Measurements from ENCODE around the gene NOP14.
"Not testable (repeated sequence)": the region's sequence is repeated elsewhere in the genome, so short reads cannot be mapped to it uniquely, and the experiment has no call there.

Gene NOP14

DNA sequence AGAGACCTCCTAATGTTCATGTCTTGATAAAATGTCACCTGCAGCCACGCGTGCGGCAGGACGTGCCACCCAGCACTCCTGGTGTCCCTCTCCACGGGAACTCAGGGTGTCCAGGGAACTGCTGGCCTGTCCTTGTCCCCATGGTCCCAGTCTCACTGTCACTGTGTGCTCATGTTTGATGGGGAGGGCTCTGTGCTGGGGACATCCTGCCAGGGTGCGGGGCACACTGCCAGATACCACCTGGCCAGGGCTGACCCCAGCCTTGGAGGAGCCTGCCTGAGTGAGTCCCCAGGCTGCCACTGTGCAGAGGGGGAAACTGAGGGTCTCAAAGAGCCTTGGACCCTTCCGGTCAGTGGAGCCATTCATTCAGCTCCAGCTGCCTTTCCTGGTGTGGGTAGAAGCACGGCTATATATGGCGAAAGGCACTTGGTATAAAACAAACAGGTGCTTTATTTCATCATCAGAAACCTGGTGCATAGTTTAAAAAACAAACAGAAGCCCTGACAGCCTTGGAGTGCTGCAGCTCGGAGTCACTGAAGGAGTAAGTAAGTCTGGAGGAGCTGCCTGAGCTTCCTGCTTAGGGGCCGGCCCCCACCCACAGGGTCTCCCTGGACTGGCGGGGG is 33.0 kb downstream of the NOP14 start:
- DNase-seq = no peak

DNA sequence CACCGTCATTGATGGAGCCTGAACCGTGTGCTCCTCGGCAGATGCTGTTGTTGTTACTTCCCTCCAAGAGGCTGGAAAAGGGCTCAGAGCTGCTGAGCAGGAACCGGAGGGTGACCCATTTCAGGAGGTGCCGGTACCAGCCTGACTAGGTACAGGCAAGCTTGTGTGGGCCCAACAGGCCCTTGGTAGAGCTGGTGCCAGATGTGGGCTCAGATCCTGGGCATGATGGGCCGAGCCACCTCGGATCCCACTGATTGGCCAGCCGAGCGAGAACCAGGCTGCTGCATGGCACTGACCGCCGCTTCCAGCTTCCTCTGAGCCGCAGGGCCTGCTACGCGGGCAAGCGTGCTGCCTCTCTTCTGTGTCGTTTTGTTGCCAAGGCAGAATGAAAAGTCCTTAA is 33.7 kb downstream of the NOP14 start:
- no peak for DNase-seq

DNA sequence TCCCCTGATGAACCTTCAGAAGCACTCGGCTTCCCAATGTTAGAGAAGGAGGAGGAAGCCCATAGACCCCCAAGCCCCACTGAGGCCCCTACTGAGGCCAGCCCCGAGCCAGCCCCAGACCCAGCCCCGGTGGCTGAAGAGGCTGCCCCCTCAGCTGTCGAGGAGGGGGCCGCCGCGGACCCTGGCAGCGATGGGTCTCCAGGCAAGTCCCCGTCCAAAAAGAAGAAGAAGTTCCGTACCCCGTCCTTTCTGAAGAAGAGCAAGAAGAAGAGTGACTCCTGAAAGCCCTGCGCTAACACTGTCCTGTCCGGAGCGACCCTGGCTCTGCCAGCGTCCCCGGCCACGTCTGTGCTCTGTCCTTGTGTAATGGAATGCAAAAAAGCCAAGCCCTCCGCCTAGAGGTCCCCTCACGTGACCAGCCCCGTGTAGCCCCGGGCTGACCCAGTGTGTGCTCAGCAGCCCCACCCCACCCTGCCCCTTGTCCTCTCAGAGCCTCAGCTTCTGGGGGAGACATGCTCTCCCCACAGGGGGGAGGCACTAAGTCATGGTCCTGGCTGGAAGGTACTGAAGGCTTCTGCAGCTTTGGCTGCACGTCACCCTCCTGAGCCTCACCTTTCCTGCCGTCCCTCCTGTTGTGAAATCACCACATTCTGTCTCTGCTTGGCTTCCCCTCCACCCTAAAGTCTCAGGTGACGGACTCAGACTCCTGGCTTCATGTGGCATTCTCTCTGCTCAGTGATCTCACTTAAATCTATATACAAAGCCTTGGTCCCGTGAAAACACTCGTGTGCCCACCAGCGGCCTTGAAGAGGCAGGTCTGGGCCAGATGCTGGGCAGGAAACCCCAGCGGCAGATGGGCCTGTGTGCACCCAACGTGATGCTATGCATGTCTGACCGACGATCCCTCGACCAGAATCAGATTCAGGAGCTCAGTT is 34.7 kb downstream of the NOP14 start:
- no peak for DNase-seq

- no peak for DNase-seq
Observed at GRCh38 chr4:2927696-2928075, 35.5 kb downstream of the NOP14 start.

- DNase-seq = no peak
Observed at GRCh38 chr4:2927016-2927695, 36.0 kb downstream of the NOP14 start.

DNA sequence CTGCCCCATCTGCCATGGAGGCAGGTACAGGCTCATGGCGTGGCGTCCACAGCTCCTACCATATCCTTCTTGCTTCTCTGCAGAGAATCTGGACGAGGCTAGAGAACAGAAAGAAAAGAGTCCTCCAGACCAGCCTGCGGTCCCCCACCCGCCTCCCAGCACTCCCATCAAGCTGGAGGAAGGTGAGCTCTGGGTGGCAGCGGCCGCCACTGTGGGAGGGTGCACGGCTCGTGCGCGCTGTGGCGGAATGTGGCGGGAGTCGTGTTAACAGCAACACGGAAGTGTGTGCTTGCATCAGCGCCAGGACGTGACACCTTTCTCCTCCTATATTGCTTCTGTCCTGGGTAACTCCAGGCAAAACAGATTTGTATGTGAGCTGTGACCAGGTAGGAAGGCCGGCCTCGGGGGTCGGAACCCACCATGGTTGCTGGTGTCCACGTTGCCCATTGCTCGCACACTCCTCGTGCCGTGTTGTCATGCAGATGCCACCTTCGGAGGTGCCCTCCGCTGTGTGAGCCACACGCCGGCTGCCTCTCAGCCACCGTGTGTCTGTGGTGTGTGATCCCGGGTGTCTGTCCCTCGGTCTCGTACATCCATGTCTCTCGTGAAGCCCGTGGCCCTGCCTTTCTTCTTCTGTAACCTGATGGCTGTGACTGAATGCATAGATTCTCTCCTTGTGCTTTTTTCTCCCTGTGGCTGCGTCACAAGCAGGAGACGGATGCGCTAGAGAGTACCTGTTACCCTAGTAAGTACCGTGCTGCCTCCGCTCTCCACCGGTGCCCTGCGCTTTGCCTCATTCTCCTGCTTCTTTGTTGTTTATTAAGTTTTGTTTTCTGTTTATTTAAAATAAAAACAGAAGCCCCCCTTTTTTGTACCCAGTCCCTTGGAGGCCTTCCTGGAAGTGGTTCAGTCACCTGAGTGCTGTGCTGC is 37.0 kb downstream of the NOP14 start:
- DNase-seq = no peak

GRCh38 chr4:2925496-2925895 is 37.7 kb downstream of the NOP14 start:
- DNase-seq = no peak

DNA sequence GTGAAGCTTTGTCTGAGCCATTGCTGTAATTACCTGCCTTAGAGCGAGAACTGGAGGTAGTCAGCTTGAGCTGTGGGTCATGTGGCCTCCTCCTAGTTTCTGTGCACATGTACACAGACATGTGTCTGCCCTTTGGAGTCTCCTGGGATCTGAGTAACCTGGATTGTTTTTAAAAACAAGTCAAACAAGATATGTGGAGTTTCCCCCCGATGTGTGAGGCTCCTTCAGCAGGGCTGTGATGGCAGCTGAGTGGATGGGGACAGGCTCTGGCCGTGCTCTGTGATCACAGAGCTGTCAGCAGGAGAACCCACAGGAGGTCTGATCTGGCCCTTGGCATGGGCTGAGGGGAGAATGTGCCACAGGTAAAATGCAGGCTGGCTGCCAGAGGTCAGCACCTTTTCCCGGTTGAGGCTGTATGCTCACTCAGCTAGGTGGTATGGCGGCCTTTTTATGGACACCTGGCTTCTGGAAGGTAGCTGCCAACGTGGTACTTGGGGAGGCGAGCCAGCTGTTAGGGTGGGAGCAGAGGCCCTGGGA is 38.4 kb downstream of the NOP14 start:
- no peak for DNase-seq

DNA sequence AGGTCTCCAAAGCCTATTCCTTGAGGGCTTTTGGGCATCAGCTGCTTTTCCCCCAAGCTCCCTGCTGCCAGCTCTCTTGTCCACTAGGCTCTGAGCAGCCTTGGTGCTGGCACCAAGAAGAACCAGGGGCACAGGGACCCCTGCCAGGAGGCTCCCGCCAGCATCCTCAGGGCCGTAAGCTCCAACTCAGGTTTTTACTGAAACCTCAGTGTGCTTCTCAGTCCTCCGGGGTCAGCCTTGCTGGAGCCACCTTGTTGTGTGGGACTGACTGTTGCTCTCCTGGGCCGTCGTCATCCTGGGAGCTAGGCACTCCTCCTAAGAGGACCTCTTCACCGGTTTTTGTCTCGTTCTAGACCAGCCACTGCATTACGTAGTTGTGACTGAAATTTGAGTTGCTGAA is 38.9 kb downstream of the NOP14 start:
- no peak for DNase-seq

GRCh38 chr4:2923668-2924173 is 39.5 kb downstream of the NOP14 start:
- no peak for DNase-seq

- DNase-seq = no peak
Observed at GRCh38 chr4:2923141-2923551, 40.1 kb downstream of the NOP14 start.

DNA sequence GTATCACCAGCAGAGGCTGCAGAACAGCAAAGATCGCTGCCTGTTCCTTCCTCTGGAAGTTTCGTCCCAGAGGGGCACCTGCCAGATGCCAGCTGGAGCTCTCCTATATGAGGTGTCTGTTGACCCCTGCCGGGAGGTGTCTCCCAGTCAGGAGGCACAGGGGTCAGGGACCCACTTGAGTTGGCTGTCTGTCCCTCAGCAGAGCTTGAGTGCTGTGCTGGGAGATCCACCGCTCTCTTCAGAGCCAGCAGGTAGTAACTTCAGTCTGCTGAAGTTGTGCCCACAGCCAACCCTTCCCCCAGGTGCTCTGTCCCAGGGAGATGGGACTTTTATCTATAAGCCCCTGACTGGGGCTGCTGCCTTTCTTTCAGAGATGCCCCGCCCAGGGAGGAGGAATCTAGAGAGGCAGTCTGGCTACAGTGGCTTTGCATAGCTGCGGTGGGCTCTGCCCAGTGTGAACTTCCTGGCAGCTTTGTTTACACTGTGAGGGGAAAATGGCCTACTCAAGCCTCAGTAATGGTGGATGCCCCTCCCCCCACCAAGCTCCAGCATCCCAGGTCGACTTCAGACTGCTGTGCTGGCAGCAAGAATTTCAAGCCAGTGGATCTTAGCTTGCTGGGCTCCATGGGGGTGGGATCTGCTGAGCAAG is 40.6 kb downstream of the NOP14 start:
- not testable (repeated sequence) for DNase-seq

DNA sequence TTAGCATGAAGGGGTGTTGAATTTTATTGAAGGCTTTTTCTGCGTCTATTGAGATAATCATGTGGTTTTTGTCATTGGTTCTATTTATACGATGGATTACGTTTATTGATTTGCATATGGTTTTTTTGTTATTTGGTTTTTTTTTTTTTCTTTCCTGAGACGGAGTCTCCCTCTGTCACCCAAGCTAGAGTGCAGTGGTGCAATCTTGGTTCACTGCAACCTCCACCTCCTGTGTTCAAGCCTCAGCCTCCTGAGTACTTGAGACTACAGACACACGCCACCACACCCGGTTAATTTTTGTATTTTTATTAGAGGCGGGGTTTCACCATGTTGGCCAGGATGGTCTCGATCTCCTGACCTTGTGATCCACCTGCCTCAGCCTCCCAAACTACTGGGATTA is 44.5 kb downstream of the NOP14 start:
- DNase-seq = not testable (repeated sequence)

- not testable (repeated sequence) for DNase-seq
Observed at GRCh38 chr4:2918300-2918699, 44.9 kb downstream of the NOP14 start.

DNA sequence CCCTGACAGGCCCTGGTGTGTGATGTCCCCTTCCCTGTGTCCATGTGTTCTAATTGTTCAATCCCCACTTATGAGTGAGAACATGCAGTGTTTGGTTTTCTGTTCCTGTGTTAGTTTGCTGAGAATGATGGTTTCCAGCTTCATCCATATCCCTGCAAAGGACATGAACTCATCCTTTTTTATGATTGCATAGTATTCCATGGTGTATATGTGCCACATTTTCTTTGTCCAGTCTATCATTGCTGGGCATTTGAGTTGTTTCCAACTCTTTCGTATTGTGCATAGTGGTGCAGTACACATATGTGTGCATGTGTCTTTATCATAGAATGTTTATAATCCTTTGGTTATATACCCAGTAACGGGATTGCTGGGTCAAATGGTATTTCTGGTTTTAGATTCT is 46.5 kb downstream of the NOP14 start:
- not testable (repeated sequence) for DNase-seq

DNA sequence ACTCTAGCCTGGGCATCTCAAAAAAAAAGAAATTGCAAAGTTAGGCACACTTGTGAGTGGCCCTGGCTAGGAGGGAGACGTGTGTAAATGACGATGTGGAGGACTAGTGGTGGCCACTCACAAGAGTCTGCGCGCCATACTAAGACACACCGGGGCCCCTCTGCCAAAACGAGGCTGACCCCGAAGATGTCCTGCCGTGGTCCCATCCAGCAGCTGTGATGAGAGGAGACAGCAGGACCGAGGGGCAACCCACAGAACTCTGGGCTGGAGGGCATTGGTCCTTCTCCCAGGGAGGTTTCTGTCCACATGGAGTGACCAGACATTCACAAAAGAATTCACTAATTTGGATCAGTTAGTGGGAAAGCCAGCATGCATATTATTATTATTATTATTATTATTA is 47.4 kb downstream of the NOP14 start:
- no peak for DNase-seq

- DNase-seq = no peak
Observed at GRCh38 chr4:2914256-2915126, 48.7 kb downstream of the NOP14 start.

DNA sequence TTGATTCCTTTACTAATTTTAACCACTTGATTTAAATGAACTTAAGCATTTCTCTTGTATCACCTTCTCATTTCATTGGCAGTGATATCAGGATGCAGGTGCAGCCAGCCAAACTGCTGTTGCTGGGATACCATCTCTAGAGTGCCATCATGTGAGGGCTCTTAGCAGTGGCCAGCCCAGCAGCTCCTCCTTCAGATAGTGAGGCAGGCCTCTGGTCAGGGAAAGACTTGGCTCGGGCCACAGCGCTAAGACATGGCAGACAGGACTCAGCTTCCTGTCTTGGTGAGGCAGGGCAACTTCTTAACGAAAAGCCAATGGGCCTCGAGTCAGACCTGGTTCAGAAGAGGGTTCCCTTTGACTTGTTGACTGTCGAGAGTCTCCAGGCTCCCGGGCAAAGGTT is 50.0 kb downstream of the NOP14 start:
- DNase-seq = no peak

- no peak for DNase-seq
Observed at GRCh38 chr4:2911868-2912267, 51.3 kb downstream of the NOP14 start.

- DNase-seq = no peak
Observed at GRCh38 chr4:2910409-2910808, 52.8 kb downstream of the NOP14 start.

- DNase-seq = no peak
Observed at GRCh38 chr4:2909583-2909982, 53.6 kb downstream of the NOP14 start.
